Endothelial cell (in vitro differentiated cells): ENCODE results near the gene SEPTIN5. TPM values are rescaled to one million over a fixed set of nuclear protein-coding genes. Genes with fewer than 3 reads are reported as not detected.

Source experiments
- DNase-seq: peaks from one replicate; pipeline ENCODE4 v3.0.0; 2021; ENCODE audit warnings: low spot score
- H3K27ac Mint-ChIP-seq: one replicate; pipeline ENCODE4 v1.8.0; 2021; ENCODE audit warnings: mixed read lengths, inconsistent platforms; ENCODE audit not compliant: unreplicated experiment
- H3K27me3 Mint-ChIP-seq: one replicate; pipeline ENCODE4 v1.8.0; 2021; ENCODE audit warnings: mild to moderate bottlenecking, moderate library complexity, mixed read lengths, inconsistent platforms; ENCODE audit not compliant: unreplicated experiment
- H3K36me3 Mint-ChIP-seq: one replicate; pipeline ENCODE4 v1.8.0; 2021; ENCODE audit warnings: mild to moderate bottlenecking, low read depth, mixed read lengths, inconsistent platforms; ENCODE audit not compliant: unreplicated experiment
- H3K4me1 Mint-ChIP-seq: one replicate; pipeline ENCODE4 v1.8.0; 2021; ENCODE audit warnings: mild to moderate bottlenecking, mixed read lengths, inconsistent platforms; ENCODE audit not compliant: unreplicated experiment
- H3K4me3 Mint-ChIP-seq: one replicate; pipeline ENCODE4 v1.8.0; 2021; ENCODE audit warnings: mild to moderate bottlenecking, mixed read lengths, inconsistent platforms; ENCODE audit not compliant: unreplicated experiment
- H3K9me3 Mint-ChIP-seq: one replicate; pipeline ENCODE4 v1.8.0; 2021; ENCODE audit warnings: mixed read lengths, inconsistent platforms; ENCODE audit not compliant: unreplicated experiment
- total RNA-seq: library from RNA; stranded (reverse); fragmentation: NEBNext Ultra II Directional; extraction: Animal tissue kit (Norgen Biotek cat#: 25700); gene quantifications from one replicate; pipeline ENCODE4 v1.2.1, GENCODE V29; 2021; ENCODE audit not compliant: unreplicated experiment
- TF ChIP-seq, protein P1 (sequence below): fragments of 200-600 bp; sonication (generic); IDR thresholded peaks from one replicate; pipeline ENCODE4 v1.5.0; 2021; ENCODE audit warnings: antibody characterized with exemption; ENCODE audit not compliant: unreplicated experiment

Gene SEPTIN5
- total RNA-seq, 1 donor from 2014 or later, result 2.3 TPM

DNA sequence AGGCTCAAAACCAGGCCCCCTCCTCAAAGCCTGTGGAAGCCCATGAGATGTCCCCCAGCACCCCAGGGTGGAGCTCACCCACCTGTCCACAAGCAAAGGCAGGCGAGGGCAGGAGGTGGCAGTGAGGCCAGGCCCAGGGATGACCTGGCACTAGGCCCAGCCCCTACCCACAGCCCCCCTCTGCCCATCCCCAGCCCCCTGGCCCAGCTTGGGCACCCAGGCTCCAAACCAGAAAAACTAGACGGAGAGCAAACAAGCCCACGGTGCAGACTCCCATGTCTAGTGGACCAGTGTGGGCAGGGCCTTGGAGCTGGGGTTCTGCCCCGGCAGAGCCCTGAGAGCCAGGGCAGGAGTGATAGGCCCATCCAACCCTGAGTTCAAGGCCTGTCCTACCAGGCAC is 29.3 kb downstream of the SEPTIN5 start:
- H3K9me3 Mint-ChIP-seq, result no peaks in the 10 kb centered on the region
- TF ChIP-seq, protein P1, sequence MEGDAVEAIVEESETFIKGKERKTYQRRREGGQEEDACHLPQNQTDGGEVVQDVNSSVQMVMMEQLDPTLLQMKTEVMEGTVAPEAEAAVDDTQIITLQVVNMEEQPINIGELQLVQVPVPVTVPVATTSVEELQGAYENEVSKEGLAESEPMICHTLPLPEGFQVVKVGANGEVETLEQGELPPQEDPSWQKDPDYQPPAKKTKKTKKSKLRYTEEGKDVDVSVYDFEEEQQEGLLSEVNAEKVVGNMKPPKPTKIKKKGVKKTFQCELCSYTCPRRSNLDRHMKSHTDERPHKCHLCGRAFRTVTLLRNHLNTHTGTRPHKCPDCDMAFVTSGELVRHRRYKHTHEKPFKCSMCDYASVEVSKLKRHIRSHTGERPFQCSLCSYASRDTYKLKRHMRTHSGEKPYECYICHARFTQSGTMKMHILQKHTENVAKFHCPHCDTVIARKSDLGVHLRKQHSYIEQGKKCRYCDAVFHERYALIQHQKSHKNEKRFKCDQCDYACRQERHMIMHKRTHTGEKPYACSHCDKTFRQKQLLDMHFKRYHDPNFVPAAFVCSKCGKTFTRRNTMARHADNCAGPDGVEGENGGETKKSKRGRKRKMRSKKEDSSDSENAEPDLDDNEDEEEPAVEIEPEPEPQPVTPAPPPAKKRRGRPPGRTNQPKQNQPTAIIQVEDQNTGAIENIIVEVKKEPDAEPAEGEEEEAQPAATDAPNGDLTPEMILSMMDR, result no peak
- H3K27me3 Mint-ChIP-seq, result peaks cover 8% of the 10 kb centered on the region

DNA sequence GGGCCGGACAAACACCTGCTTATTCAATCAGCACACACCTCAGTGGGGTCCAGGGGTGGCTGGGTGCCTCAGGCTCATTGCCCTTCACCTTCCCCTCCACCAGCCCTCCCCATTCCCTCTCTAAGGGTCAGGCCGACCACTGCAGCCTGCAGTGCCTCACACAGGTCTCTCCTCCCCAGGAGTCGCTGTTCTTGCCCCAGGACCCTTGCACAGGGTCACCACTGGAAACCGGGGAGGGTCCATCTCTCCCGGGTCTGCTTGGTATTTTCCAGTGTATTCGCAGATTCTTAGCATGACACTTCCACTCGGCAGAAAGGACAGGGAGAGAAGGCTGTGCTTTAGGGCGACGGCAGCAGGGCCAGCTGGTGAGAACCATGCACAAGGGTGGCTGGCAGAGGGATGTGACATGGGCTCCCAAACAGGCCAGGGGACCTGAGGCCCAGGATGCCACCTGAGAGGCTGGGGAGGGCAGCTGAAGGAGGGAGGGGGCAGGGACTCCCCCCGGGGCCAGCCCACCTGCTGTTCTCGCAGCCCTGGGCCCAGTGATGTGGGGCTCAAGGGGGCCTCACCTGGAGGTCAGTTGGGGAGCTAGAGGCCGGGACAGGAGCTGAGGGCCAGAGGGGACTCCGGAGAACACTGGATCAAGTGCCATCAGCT is 30.2 kb downstream of the SEPTIN5 start:
- Mint-ChIP-seq H3K27me3 (peaks cover 10% of the 10 kb centered on the region), H3K27ac (no peak overlapping the region), H3K4me3 (no peak overlapping the region), H3K9me3 (no peaks in the 10 kb centered on the region), H3K36me3 (peaks cover 3% of the 10 kb centered on the region), H3K4me1 (peaks cover 17% of the 10 kb centered on the region)
- no peak for DNase-seq
- TF ChIP-seq, protein P1, result no peak

More for the DNA sequence above, 29.3 kb downstream of the SEPTIN5 start:
- Mint-ChIP-seq H3K4me3 (no peak overlapping the region), H3K27ac (no peak overlapping the region), H3K36me3 (no peaks in the 10 kb centered on the region), H3K4me1 (peaks cover 14% of the 10 kb centered on the region)
- DNase-seq, result no peak

DNA sequence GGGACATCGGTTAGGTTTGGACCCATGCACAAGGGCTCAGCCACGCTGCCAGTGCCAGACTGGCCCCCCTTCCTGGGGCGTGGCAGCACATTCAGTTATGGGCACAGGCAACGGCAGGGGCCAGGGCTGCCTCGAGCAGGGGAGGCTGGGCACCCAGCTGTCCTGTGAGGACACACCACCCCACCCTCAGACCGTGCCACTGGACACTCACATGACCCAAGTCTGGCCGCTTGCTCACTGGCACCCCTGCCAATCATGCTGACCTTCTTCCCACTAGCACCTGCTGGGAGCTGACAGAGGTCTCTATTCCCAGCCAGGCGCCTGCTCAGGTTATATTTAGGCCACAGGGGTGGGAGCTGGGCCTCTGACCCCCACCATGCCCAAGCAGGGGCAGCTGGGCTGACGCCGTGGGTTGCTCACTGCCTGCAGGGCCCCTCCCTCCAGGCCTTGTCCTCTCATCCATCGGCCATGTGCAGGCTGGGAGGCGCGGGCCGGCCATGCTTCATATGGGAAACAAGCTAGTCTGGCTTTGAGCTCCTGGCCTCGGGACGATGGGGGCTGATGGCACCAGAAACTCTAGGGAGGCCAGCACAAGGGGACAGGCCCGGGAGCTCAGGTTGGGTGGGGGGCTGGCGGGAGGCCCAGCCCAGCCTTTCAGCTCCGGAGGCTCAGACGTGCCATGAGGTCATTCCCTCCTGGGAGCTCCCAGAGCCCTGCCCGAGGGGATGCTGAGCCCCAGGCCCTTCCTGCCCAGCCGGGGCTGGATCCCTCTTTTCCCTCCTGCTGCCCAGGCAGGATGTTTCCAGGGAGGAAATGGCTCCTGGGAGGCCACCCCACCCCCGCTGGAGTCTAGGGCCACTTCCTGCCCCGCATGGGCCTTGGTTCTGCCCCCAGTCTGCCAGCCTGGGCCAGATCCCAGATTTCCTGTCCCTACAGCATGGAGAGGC is 31.1 kb downstream of the SEPTIN5 start:
- no peak for DNase-seq
- Mint-ChIP-seq H3K4me3 (no peak overlapping the region), H3K27me3 (peaks cover 10% of the 10 kb centered on the region), H3K36me3 (peaks cover 3% of the 10 kb centered on the region), H3K27ac (no peak overlapping the region), H3K9me3 (no peaks in the 10 kb centered on the region), H3K4me1 (peaks cover 17% of the 10 kb centered on the region)
- TF ChIP-seq, protein P1, result no peak

DNA sequence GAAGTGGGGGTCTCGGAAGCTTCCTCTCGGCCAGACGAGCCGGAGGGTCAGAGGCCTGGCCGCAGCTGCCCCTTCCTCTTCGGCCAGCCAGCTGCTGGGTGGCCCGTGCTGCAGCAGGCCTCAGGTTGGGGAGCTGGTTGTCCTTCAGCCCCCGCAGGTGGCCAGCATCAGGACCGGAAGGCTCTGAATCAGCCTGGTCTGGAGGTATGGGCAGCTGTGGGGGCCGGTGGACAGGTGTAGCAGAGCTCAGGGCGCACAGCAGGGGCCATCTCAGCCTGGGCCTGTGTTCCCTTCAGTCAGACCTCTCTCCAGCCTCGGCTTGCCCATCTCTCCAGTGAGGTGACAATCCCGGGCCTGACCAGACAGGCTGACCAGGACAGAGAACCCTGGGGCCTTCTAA is 32.4 kb downstream of the SEPTIN5 start:
- Mint-ChIP-seq H3K27me3 (peaks cover 10% of the 10 kb centered on the region), H3K27ac (no peak overlapping the region), H3K36me3 (peaks cover 3% of the 10 kb centered on the region), H3K9me3 (no peaks in the 10 kb centered on the region), H3K4me3 (no peak overlapping the region), H3K4me1 (peaks cover 17% of the 10 kb centered on the region)
- no peak for DNase-seq
- TF ChIP-seq, protein P1, result no peak

DNA sequence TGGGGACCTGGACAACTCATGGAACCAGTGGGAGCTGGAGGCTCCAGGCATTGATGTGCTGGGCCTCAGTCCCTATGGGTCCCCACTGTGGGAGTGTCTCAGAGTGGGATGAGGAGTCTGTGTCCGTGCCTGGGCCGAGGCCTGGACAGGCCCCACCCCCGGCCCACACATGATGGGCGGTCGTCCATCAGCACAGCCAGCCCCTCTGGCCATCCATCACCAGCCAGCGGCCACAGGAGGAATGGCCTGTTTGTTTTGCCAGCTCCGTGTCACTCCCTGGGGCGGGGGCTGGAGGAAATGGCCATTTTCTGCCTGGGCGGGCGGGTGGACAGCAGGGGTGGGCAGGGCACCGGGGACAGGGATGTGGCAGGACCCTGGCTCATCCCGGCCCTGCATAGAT is 33.2 kb downstream of the SEPTIN5 start:
- no peak overlapping the region for H3K4me3 Mint-ChIP-seq
- peaks cover 7% of the 10 kb centered on the region for H3K27me3 Mint-ChIP-seq

More for the DNA sequence above, 33.2 kb downstream of the SEPTIN5 start:
- H3K36me3 Mint-ChIP-seq, result peaks cover 3% of the 10 kb centered on the region
- H3K27ac Mint-ChIP-seq, result no peak overlapping the region
- DNase-seq, result no peak
- H3K9me3 Mint-ChIP-seq, result no peaks in the 10 kb centered on the region
- TF ChIP-seq, protein P1, result no peak
- peaks cover 17% of the 10 kb centered on the region for H3K4me1 Mint-ChIP-seq
